AG04449 (cell line): ENCODE results near the gene GMCL2.

Experiments
- CTCF ChIA-PET: fragments of 350-600 bp; formaldehyde crosslinking; extraction: SDS; loops from one replicate; lab custom pipeline; 2021; ENCODE audit warnings: antibody characterized with exemption; lab: Yijun Ruan, JAX
- POLR2A ChIA-PET: fragments of 400-600, 350-600 bp; formaldehyde crosslinking; extraction: SDS; loops from one replicate; lab custom pipeline; 2020; ENCODE audit warnings: antibody characterized with exemption, inconsistent platforms; lab: Yijun Ruan, JAX
- DNase-seq: peaks from one replicate; pipeline ENCODE4 v3.0.0-alpha.2; 2010; ENCODE audit warnings: low read depth, low spot score
- H3K4me3 ChIP-seq: 2 replicates; pipeline ENCODE4 v1.5.1; 2011; ENCODE audit warnings: low read depth, mild to moderate bottlenecking, control low read depth, low read length
- TF ChIP-seq, protein P1 (sequence below): IDR thresholded peaks from one replicate; pipeline ENCODE4 v1.5.1; 2011; ENCODE audit warnings: mild to moderate bottlenecking, moderate library complexity, low read length, control low read depth, inconsistent platforms; ENCODE audit not compliant: insufficient read depth; ENCODE audit errors: missing control alignments

Gene GMCL2

GRCh38 chr5:178218827-178219226 is 31.7 kb upstream of the GMCL2 start:
- CTCF ChIA-PET = no interaction called here
- DNase-seq = no peak
- TF ChIP-seq, protein P1, sequence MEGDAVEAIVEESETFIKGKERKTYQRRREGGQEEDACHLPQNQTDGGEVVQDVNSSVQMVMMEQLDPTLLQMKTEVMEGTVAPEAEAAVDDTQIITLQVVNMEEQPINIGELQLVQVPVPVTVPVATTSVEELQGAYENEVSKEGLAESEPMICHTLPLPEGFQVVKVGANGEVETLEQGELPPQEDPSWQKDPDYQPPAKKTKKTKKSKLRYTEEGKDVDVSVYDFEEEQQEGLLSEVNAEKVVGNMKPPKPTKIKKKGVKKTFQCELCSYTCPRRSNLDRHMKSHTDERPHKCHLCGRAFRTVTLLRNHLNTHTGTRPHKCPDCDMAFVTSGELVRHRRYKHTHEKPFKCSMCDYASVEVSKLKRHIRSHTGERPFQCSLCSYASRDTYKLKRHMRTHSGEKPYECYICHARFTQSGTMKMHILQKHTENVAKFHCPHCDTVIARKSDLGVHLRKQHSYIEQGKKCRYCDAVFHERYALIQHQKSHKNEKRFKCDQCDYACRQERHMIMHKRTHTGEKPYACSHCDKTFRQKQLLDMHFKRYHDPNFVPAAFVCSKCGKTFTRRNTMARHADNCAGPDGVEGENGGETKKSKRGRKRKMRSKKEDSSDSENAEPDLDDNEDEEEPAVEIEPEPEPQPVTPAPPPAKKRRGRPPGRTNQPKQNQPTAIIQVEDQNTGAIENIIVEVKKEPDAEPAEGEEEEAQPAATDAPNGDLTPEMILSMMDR = no peak
- H3K4me3 ChIP-seq = no peak overlapping the region
- POLR2A ChIA-PET = no interaction called here

DNA sequence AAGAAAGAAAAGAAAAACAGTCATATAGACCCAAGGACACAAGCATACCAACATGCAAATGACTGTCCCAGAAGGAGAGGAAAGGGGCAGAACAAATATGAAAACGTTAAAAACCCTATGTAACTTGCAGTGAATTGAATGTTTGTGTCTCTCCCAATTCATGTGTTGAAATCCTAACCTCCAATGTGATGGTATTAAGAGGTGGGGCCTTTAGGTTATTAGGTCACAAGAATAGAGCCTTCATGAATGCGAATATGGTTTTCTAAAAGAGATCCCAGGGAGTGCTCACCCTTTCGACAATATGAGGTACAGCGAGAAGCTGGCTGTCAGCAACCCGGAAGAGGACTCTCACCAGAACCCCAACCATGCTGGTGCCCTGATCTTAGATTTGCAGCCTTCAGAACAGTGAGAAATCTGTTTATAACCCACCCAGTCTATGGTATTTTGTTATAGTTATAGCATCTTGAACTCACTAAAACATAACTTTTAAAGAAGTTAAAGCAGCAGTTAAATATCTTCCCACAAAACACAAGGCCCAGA is 31.1 kb upstream of the GMCL2 start:
- no peak for DNase-seq
- POLR2A ChIA-PET = no interaction called here
- TF ChIP-seq, protein P1 = no peak
- H3K4me3 ChIP-seq = no peak overlapping the region
- CTCF ChIA-PET = no interaction called here

GRCh38 chr5:178216779-178217178 is 29.6 kb upstream of the GMCL2 start:
- no peak for DNase-seq
- ChIA-PET CTCF (interaction anchor here (1.3 to 1.5 kb wide), 2 partner anchors 10 kb away, joined by 3 read pairs; no protein-coding TSS in a partner anchor), POLR2A (interaction anchor here (4.5 kb wide), 1 partner anchor 12 kb away, joined by 30 read pairs; the partner anchor contains the start of gene HNRNPAB)
- no peak overlapping the region for H3K4me3 ChIP-seq
- TF ChIP-seq, protein P1 = no peak

- ChIA-PET POLR2A (interaction anchor here (4.5 kb wide), 1 partner anchor 12 kb away, joined by 30 read pairs; the partner anchor contains the start of gene HNRNPAB), CTCF (interaction anchor here (0.8 to 1.5 kb wide), 3 partner anchors 9 to 19 kb away, joined by 3 read pairs; no protein-coding TSS in a partner anchor)
- DNase-seq = no peak
- TF ChIP-seq, protein P1 = no peak
- no peak overlapping the region for H3K4me3 ChIP-seq
Observed at GRCh38 chr5:178216088-178216534, 28.9 kb upstream of the GMCL2 start.

- no peak for DNase-seq
- POLR2A ChIA-PET = interaction anchor here (4.5 kb wide), 1 partner anchor 11 kb away, joined by 30 read pairs; the partner anchor contains the start of gene HNRNPAB
- TF ChIP-seq, protein P1 = no peak
- CTCF ChIA-PET = interaction anchor here (0.8 to 1.5 kb wide), 3 partner anchors 8 to 19 kb away, joined by 3 read pairs; no protein-coding TSS in a partner anchor
- H3K4me3 ChIP-seq = no peak overlapping the region
Observed at GRCh38 chr5:178215280-178216002, 28.3 kb upstream of the GMCL2 start.
